Stomach (tissue), 4 donors: Measurements from ENCODE around the gene GABRG3.

Experiments used
- EP300 ChIP-seq: sonication (generic); formaldehyde crosslinking; IDR thresholded peaks from one replicate; pipeline ENCODE4 v1.6.1; 2017; ENCODE audit warnings: antibody characterized with exemption
- TF ChIP-seq, protein P1 (sequence below), 7 experiments: fragments of 450-650 bp in 4 of 7; fragments of 200-600 bp in 3 of 7; sonication (generic) in 3 of 7; IDR thresholded peaks; one replicate each; pipeline ENCODE4 v1.5.1; 2016 to 2019; ENCODE audit warnings: antibody characterized with exemption in 7 of 7, control low read depth in 2 of 7, mild to moderate bottlenecking in 1 of 7

DNA sequence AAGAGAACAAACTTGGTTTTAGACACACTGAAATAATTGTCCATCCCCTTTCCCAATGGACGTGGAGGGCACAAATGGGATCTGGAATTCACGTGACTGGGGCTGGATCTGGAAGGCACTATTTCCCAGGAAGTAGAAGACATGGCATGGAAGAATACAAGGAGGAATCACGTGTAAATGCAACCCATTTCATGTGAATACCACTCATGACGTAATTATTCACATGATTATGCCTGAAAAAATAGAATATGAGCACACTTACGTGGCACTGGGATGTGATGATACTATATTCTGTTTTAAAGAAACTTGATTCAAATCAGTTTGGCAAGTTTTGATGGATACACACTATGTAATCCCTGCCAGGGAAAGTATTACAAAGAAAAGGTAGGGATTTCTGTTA is 477.3 kb downstream of the GABRG3 start:
- TF ChIP-seq, protein P1, sequence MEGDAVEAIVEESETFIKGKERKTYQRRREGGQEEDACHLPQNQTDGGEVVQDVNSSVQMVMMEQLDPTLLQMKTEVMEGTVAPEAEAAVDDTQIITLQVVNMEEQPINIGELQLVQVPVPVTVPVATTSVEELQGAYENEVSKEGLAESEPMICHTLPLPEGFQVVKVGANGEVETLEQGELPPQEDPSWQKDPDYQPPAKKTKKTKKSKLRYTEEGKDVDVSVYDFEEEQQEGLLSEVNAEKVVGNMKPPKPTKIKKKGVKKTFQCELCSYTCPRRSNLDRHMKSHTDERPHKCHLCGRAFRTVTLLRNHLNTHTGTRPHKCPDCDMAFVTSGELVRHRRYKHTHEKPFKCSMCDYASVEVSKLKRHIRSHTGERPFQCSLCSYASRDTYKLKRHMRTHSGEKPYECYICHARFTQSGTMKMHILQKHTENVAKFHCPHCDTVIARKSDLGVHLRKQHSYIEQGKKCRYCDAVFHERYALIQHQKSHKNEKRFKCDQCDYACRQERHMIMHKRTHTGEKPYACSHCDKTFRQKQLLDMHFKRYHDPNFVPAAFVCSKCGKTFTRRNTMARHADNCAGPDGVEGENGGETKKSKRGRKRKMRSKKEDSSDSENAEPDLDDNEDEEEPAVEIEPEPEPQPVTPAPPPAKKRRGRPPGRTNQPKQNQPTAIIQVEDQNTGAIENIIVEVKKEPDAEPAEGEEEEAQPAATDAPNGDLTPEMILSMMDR (IDR thresholded peaks at IDR 0.05): no peak
- TF ChIP-seq EP300: no peak
